Neural cell (in vitro differentiated cells): ENCODE measurements around the gene EMC10. TPM values are rescaled to one million over a fixed set of nuclear protein-coding genes. Genes with fewer than 3 reads are reported as not detected.

Source experiments
- H2AFZ ChIP-seq: fragments of 200-600, 300-800 bp; sonication (generic), shearing (Covaris generic); 2 replicates; pipeline ENCODE4 v1.6.0; 2014; ENCODE audit warnings: low read depth, mild to moderate bottlenecking, antibody characterized with exemption, low read length, moderate library complexity
- H3F3A ChIP-seq: fragments of 200-600 bp; shearing (Covaris generic); 2 replicates; pipeline ENCODE4 v1.6.1; 2016; ENCODE audit warnings: mild to moderate bottlenecking, moderate library complexity, mixed read lengths, antibody characterized with exemption, low read length; ENCODE audit not compliant: insufficient read depth, poor library complexity, severe bottlenecking
- H3K27ac ChIP-seq: fragments of 200-600, 300-800 bp; sonication (generic), shearing (Covaris generic); 2 replicates; pipeline ENCODE4 v1.5.1; 2014; ENCODE audit warnings: mild to moderate bottlenecking, low read length, moderate library complexity
- H3K27me3 ChIP-seq: fragments of 300-800, 200-600 bp; sonication (generic), shearing (Covaris generic); 2 replicates; pipeline ENCODE4 v1.6.0; 2014; ENCODE audit warnings: mild to moderate bottlenecking, low read depth, low read length, moderate library complexity; ENCODE audit not compliant: insufficient read depth
- H3K36me3 ChIP-seq: fragments of 300-800, 200-600 bp; sonication (generic), shearing (Covaris generic); 2 replicates; pipeline ENCODE4 v1.5.1; 2014; ENCODE audit warnings: mild to moderate bottlenecking, antibody characterized with exemption, low read length, moderate library complexity; ENCODE audit not compliant: insufficient read depth
- H3K4me2 ChIP-seq: fragments of 300-800, 200-600 bp; sonication (generic), shearing (Covaris generic); 2 replicates; pipeline ENCODE4 v1.6.0; 2014; ENCODE audit warnings: mild to moderate bottlenecking, low read length
- H3K4me3 ChIP-seq: fragments of 300-800, 200-600 bp; sonication (generic), shearing (Covaris generic); 2 replicates; pipeline ENCODE4 v1.5.1; 2014; ENCODE audit warnings: mild to moderate bottlenecking, low read length, moderate library complexity
- H3K79me2 ChIP-seq: fragments of 200-600 bp; shearing (Covaris generic); replicated peaks from 2 replicates; pipeline ENCODE4 v1.6.0; 2014; ENCODE audit warnings: mild to moderate bottlenecking, low read length, moderate library complexity; ENCODE audit not compliant: insufficient read depth
- H3K9ac ChIP-seq: fragments of 300-800, 200-600 bp; sonication (generic), shearing (Covaris generic); 2 replicates; pipeline ENCODE4 v1.6.1; 2016; ENCODE audit warnings: mild to moderate bottlenecking, low read length, mixed read lengths
- H3K9me2 ChIP-seq: fragments of 200-600 bp; shearing (Covaris generic); 2 replicates; pipeline ENCODE4 v1.6.1; 2016; ENCODE audit warnings: mild to moderate bottlenecking, low read length, mixed read lengths; ENCODE audit not compliant: insufficient read depth
- H3K9me3 ChIP-seq: fragments of 200-600, 300-800 bp; sonication (generic), shearing (Covaris generic); 2 replicates; pipeline ENCODE4 v1.6.1; 2016; ENCODE audit warnings: mild to moderate bottlenecking, mixed run types, low read length, moderate library complexity, mixed read lengths
- H4K20me1 ChIP-seq: fragments of 200-600 bp; shearing (Covaris generic); 2 replicates; pipeline ENCODE4 v1.6.1; 2016; ENCODE audit warnings: mild to moderate bottlenecking, mixed run types; ENCODE audit not compliant: insufficient read depth
- CTCF ChIP-seq: fragments of 450-650 bp; IDR thresholded peaks from 2 replicates; pipeline ENCODE4 v1.5.1; 2014; ENCODE audit warnings: antibody characterized with exemption, mild to moderate bottlenecking, moderate library complexity; ENCODE audit not compliant: poor library complexity, severe bottlenecking
- EP300 ChIP-seq: fragments of 450-650 bp; conservative IDR thresholded peaks from 2 replicates; pipeline ENCODE4 v1.6.1; 2014; ENCODE audit warnings: antibody characterized with exemption, mild to moderate bottlenecking, moderate library complexity; ENCODE audit not compliant: poor library complexity, severe bottlenecking
- EZH2 ChIP-seq: fragments of 200-600, 300-800 bp; shearing (Covaris generic), sonication (generic); IDR thresholded peaks from 2 replicates; pipeline ENCODE4 v1.6.1; 2014; ENCODE audit warnings: antibody characterized with exemption, low read length, borderline replicate concordance, mild to moderate bottlenecking; ENCODE audit not compliant: insufficient read depth, poor library complexity, severe bottlenecking
- MXI1 ChIP-seq: fragments of 450-650 bp; conservative IDR thresholded peaks from 2 replicates; pipeline ENCODE4 v1.6.1; 2014; ENCODE audit warnings: antibody characterized with exemption, mild to moderate bottlenecking; ENCODE audit not compliant: poor library complexity, severe bottlenecking
- POLR2AphosphoS5 ChIP-seq: IDR thresholded peaks from 2 replicates; pipeline ENCODE4 v1.6.1; 2012
- RAD21 ChIP-seq: fragments of 450-650 bp; conservative IDR thresholded peaks from 2 replicates; pipeline ENCODE4 v1.6.1; 2014; ENCODE audit warnings: antibody characterized with exemption, mild to moderate bottlenecking, moderate library complexity
- REST ChIP-seq: IDR thresholded peaks from 2 replicates; pipeline ENCODE4 v1.6.1; 2012; ENCODE audit warnings: borderline replicate concordance
- SMC3 ChIP-seq: fragments of 450-650 bp; conservative IDR thresholded peaks from 2 replicates; pipeline ENCODE4 v1.6.1; 2014; ENCODE audit warnings: antibody characterized with exemption, mild to moderate bottlenecking, moderate library complexity; ENCODE audit not compliant: poor library complexity
- TAF1 ChIP-seq: IDR thresholded peaks from 2 replicates; pipeline ENCODE4 v1.6.1; 2012; ENCODE audit warnings: low read depth
- polyA plus RNA-seq: library from polyadenylated mRNA; depleted of rRNA; stranded (reverse); fragments of >200 nt; gene quantifications from 2 replicates; pipeline ENCODE4 v1.2.3, GENCODE V29; 2014

Gene EMC10
- polyA plus RNA-seq, 1 donor from 2014 or later, result 233 TPM

GRCh38 chr19:50485284-50485955 is 9.1 kb downstream of the EMC10 start:
- no peaks in the 10 kb centered on the region for H3K36me3 ChIP-seq
- no peak overlapping the region for H2AFZ ChIP-seq
- H4K20me1 ChIP-seq, result no peaks in the 10 kb centered on the region
- TF ChIP-seq REST (no peak), CTCF (no peak), SMC3 (no peak), MXI1 (no peak), EZH2 (no peak), RAD21 (no peak), POLR2AphosphoS5 (no peak), EP300 (no peak), TAF1 (no peak)
- peaks cover 16% of the 10 kb centered on the region for H3K27me3 ChIP-seq
- no peaks in the 10 kb centered on the region for H3K9me2 ChIP-seq
- no peaks in the 10 kb centered on the region for H3K79me2 ChIP-seq
- no peaks in the 10 kb centered on the region for H3F3A ChIP-seq
- no peak overlapping the region for H3K9ac ChIP-seq
- no peak overlapping the region for H3K4me2 ChIP-seq
- no peak overlapping the region for H3K4me3 ChIP-seq
- no peak overlapping the region for H3K27ac ChIP-seq
- no peaks in the 10 kb centered on the region for H3K9me3 ChIP-seq

- no peaks in the 10 kb centered on the region for H3K36me3 ChIP-seq
- no peak overlapping the region for H2AFZ ChIP-seq
- H3K9me3 ChIP-seq, result no peaks in the 10 kb centered on the region
- H4K20me1 ChIP-seq, result no peaks in the 10 kb centered on the region
- H3K4me3 ChIP-seq, result no peak overlapping the region
- peak; percentile 43 for TF ChIP-seq CTCF
- no peak for TF ChIP-seq POLR2AphosphoS5
- H3K27ac ChIP-seq, result no peak overlapping the region
- no peaks in the 10 kb centered on the region for H3K79me2 ChIP-seq
- H3K4me2 ChIP-seq, result no peak overlapping the region
- no peak overlapping the region for H3K9ac ChIP-seq
- peaks cover 26% of the 10 kb centered on the region for H3K27me3 ChIP-seq
- H3K9me2 ChIP-seq, result no peaks in the 10 kb centered on the region
- H3F3A ChIP-seq, result no peaks in the 10 kb centered on the region
Measured at GRCh38 chr19:50486823-50487515, 10.7 kb downstream of the EMC10 start.
